NCI-H2107 (cell line): Measurements from ENCODE around the gene RBM15B.
"Not testable (repeated sequence)": the region's sequence is repeated elsewhere in the genome, so short reads cannot be mapped to it uniquely, and the experiment has no call there.

Source experiments
- DNase-seq: peaks from one replicate; lab custom pipeline; 2025; lab: John Stamatoyannopoulos, UW

The RBM15B gene

GRCh38 chr3:51391075-51391565 is at the start of gene RBM15B:
Gene RBM15B, plus strand, starts transcription at chr3:51391285. Its CDS starts 115 bp downstream, at chr3:51391400.
- peak; percentile 74 for DNase-seq

DNA sequence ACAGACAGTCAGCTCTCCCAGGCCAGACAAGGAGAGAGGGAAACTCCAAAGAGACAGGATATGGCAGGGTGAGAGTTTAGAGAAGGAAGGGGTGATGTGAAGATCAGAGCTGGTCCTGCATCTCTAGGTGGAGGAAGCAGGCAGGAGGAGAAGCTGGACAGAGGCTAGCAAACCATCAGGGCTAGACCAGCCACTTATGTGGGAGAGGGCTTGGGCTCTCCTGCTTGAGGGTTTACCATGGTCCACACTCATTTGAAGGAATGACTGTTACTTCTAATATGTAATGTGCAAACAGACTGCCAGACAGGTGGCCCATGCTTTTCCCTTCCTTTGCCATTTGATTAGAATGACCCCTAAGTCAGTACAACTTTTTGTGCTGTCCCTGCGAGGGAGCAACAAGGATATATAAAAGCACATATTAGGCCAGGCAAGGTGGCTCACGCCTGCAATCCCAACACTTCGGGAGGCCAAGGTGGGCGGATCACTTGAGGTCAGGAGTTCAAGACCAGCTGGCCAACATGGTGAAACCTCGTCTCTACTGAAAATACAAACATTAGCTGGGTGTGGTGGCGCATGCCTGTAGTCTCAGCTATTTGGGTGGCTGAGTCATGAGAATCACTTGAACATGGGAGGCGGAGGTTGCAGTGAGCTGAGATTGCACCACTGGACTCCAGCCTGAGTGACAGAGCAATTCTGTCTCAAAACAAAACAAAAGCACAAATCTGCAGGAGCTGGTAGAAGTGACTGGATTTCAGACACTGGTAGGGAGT is 47.0 kb upstream of the RBM15B start:
- DNase-seq = no peak

GRCh38 chr3:51350751-51351150 is 40.3 kb upstream of the RBM15B start:
- DNase-seq = no peak

DNA sequence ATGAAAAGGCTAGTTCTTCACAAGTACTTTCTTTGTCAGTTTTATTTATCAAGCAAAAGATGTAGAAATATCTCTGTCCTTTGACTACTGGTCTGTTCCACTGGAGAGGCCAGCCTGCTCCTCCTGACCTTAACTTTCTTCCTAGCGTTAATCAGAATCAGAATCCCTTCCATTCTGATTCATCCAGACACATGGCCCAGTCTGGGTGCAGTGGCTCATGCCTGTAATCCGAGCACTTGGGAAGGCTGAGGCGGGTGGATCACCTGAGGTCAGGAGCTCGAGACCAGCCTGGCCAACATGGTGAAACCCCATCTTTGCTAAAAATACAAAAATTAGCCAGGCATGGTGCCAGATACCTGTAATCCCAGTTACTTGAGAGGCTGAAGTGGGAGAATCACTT is 38.0 kb upstream of the RBM15B start:
- no peak for DNase-seq

- no peak for DNase-seq
Measured at GRCh38 chr3:51353691-51354090, 37.4 kb upstream of the RBM15B start.

DNA sequence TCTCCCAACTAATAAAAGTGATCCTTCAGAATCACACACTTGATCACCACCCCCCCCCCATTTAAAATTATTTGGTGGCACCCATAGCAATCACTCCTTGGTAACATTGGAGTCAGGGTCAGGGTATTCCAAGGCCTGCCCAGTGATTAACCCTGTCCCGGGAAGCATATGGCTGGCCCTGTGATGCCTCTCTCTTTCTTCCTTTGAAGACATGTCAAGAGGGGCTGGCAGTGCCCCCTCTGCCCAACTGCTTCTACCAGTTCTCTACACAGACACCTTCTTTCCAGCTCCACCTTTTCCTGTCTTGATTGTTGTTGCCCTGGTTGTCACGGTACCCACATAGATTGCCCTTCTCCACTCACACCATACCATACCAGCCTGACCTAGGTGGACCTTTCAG is 36.9 kb upstream of the RBM15B start:
- DNase-seq = no peak

DNA sequence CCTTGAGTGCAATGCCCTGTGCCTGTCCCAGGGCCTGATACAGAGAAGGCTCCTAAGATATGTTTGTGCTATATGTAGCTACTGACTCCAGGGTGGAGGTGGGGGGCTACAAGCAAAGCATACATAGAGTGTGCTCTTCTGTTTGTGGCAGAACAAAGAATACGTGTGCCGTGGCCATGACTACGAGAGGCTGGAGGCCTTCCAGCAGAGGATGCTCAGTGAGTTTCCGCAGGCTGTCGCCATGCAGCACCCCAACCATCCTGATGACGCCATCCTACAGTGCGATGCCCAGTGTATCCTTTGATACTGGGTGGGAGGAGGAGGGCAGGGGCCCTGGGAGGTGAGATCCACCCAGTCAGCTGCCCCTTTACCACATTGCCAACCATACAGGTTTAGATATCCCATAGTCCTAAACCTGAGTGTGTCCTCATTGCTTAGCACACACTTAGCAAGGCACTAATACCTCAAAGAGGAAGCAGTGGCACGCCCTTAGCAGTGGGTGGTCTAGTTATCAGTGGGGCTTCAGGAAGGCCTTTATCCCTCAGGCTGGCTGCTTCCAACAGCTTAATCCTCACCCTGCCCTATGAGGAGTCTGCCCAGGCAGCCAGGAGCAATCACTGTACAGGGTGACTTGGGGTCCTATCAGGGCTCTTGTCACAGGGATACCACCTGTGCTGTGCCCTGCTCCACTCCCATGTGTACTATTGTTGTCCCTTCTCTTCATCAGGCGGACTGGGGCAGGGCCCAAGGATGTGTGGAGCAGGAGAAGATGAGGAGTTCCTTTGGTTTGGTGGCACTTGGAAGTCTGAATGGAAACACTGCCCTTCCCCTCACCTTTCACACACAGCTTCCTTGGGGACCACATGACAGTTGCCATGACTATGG is 36.1 kb upstream of the RBM15B start:
- DNase-seq = no peak

- DNase-seq = no peak
Measured at GRCh38 chr3:51355891-51356578, 35.0 kb upstream of the RBM15B start.

DNA sequence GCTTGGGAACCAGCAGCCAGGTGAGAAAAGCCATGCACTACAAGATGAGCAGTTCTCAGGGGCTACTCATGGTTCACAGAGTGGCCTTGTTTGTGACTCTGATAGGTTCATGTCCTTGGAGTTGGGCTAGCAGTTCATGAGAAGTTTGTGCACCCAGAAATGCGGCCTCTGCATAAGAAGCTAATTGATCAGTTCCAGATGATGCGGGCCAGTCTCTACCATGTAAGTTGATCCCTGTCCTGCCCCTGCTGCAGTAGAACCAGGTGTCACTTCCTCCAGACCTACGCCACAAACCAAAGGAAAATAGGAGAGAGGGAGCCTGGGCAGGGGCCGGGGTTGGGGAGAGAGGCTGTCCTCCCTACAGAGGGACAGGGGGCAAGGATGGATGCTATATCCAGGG is 33.2 kb upstream of the RBM15B start:
- DNase-seq = no peak

DNA sequence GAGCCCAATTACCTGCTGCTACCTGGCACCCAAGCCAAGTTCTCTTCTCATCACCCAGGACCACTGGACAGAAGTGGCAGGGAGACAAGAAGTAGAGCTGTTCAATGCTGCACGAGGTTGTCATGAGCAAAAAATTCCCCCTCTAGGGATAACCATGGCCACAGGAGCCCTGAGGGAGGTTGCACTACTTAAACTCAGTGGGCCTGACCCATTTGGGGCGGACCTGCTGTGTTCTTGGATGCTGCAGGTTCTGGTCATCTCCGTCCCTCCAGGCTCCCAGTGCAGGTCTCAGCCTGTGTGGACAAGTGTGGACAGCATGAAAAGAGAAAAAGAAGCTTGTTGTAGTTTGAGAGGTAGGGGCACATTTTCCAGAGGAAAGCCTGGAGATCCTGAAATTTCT is 32.1 kb upstream of the RBM15B start:
- DNase-seq = no peak

DNA sequence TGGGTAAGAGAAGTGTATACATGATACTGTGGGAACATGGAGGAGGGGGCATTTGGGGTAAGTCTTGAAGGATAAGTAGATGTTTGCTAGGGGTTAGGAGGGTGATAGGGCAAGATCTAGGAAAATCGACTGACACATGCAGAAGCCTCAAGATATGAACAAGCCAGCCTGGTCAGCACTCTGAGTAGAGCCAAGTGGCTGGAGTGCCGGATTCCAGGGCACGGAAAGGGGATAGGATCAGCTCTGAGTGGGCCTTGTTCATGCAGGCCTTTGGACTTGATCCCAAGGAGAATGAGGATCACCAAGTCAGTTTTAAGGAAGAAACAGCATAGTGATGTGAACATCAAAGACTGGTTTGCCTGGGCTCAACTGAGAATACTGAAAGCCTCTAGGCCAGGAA is 30.3 kb upstream of the RBM15B start:
- no peak for DNase-seq

- DNase-seq = no peak
Measured at GRCh38 chr3:51361746-51362145, 29.3 kb upstream of the RBM15B start.

DNA sequence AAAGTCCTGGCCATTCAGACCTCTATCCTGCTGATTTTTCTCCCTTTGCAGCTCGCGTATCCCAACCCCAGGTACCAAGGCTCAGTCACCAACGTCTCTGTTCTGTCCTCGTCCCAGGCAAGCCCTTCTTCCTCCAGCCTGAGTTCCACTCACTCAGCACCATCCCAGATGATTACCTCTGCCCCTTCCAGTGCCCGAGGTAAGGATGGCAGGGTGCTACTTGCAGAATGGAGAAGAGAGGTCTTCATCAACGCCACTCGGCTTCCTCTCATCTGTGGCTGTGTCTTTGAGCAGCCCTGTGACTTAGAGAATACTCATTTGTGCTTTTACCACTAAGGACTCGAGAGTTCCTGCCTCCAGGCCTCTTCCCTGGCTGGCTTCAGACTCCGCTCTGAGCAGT is 28.6 kb upstream of the RBM15B start:
- DNase-seq = no peak

- DNase-seq = not testable (repeated sequence)
Measured at GRCh38 chr3:51368276-51368675, 22.8 kb upstream of the RBM15B start.

DNA sequence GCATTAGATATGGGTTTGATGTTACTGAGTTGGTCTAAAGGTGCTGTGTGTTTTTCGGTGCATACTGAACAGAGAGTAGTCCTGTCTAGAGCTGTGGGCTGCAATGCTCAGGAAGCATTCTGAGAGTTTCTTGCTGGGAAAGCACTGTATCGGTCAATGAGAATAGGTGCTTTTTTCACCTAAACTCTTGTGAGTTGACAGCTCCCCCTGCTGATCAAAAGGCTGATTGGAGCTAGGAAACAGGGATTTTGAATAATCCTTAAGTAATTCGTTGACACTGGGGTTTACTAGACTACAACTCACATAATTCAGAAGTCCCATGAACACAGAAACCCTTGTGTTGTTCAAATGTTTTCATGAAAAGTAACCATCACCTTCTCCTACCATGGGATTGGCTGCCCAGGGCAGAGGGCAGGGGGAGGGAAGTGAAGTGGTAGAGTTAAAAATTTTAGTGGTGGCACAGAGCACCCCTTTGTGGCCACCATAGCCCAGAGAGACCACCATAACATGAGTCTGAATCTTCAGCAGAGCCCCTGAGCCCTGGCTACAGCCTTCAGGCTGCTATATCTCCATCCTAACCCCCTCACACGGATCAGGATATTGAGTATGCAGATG is 19.0 kb upstream of the RBM15B start:
- no peak for DNase-seq

GRCh38 chr3:51373658-51374421 is 17.2 kb upstream of the RBM15B start:
- no peak for DNase-seq

- DNase-seq = no peak
Measured at GRCh38 chr3:51374456-51374855, 16.6 kb upstream of the RBM15B start.

DNA sequence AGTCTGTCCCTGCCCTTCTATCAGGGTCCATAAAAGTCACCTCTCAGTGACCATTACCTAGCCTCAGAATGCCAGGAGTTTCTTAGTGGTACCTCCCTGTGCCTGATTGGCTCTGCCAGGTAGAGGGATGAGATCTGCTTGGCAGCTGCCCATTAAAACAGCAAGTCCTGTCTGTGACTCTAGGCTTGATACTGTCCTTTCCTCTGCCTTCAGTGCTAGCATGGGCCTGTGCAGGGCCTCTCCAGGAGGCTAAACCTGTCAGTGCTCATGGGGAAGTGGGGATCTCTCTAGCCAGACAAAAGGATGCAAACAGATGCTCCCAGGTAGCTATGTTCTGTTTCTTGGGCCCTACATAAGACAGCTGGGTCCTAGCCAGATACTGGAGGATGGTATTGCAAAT is 15.9 kb upstream of the RBM15B start:
- no peak for DNase-seq

DNA sequence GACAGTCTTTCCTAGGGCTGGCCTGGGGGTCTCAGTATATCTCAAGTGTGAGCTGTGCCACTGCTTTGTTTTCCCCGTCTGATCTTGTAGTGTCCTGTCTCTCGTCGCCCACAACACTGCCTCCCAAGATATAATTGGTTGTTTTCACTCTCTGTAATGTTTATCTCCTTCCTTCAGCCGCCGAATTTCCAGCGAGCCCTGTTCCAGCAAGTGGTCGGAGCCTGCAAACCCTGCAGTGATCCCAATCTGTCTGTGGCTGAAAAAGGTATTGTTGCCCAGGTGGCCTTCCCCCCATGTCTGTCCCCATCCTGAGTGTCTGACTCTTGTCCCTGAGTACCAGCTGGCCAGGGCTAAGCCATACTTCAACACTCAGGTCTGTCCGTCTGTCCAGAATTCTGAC is 15.5 kb upstream of the RBM15B start:
- no peak for DNase-seq

DNA sequence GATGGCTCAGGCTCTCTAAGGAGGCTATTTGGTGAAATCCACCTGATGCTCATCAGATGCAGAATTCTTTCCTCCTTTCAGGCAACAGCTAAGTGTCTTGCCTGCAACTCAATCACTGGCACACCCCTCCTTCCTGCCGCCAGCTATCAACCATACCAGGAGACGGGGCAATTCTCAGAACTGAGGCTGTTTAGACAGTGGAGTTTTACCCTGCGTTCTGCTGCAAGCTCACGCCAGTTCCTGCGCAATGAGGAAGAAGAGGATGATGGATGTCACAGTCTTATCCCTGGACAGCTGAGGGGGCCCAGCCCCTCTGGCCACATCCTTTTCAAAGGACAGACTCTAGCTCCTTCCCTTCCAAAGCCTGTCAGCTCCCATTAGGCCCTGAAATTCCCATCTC is 13.0 kb upstream of the RBM15B start:
- no peak for DNase-seq

- no peak for DNase-seq
Measured at GRCh38 chr3:51378726-51379125, 12.4 kb upstream of the RBM15B start.
